HUES64 (cell line): Measurements from ENCODE around the gene EID3.

Experiments
- H3K27ac ChIP-seq: 2 replicates; pipeline ENCODE4 v1.7.0; 2013; ENCODE audit warnings: low read depth, low read length, inconsistent platforms
- H3K27me3 ChIP-seq: 2 replicates; pipeline ENCODE4 v1.6.1; 2013; ENCODE audit warnings: mild to moderate bottlenecking, low read length; ENCODE audit not compliant: insufficient read depth
- H3K36me3 ChIP-seq: 2 replicates; pipeline ENCODE4 v1.6.1; 2013; ENCODE audit warnings: mild to moderate bottlenecking, low read length; ENCODE audit not compliant: insufficient read depth
- H3K4me1 ChIP-seq: 2 replicates; pipeline ENCODE4 v1.6.1; 2013; ENCODE audit warnings: mild to moderate bottlenecking, low read length, moderate library complexity; ENCODE audit not compliant: insufficient read depth
- H3K4me3 ChIP-seq: 2 replicates; pipeline ENCODE4 v1.5.1; 2013; ENCODE audit warnings: mild to moderate bottlenecking, low read length, moderate library complexity
- H3K9ac ChIP-seq: 2 replicates; pipeline ENCODE4 v1.6.1; 2013; ENCODE audit warnings: mild to moderate bottlenecking, low read depth, low read length
- H3K9me3 ChIP-seq: 2 replicates; pipeline ENCODE4 v1.6.1; 2013; ENCODE audit warnings: low read depth, low read length; ENCODE audit not compliant: insufficient read depth
- WGBS: fragments of 150-250, 120-280 bp; methylation state at CpG from one replicate; pipeline ENCODE4 v1.1.7; 2013; ENCODE audit warnings: missing lambda C conversion rate; 5-methylcytosine and 5-hydroxymethylcytosine counted together

EID3 gene

DNA sequence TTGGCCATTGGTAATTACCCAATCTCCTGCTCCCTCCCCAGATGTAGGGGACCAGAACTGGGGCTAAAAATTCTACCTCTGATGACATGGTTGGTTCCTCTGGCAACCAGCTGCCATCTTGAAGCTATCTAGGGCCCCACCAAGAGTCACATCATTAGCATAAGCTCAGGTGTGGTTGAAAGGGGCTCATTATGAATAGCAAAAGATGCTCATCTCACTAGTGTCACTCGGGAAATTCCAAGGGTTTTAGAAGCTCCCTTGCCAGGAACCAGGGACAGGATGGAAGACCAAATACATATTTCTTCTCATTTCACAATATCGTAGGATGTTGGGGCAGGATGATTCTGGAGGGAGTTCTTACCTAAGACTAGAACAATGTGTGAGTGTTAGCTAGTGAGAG, 38.6 kb downstream of the EID3 start:
- Histone ChIP-seq H3K9me3 (no peaks in the 10 kb centered on the region), H3K4me3 (no peak overlapping the region), H3K27me3 (no peaks in the 10 kb centered on the region), H3K27ac (no peak overlapping the region), H3K4me1 (no peaks in the 10 kb centered on the region; the same call in 1 of the 2 replicates), H3K9ac (no peak overlapping the region), H3K36me3 (peaks cover 82% of the 10 kb centered on the region)
- WGBS = 97% methylated on average over 2 of the region's 2 CpGs

DNA sequence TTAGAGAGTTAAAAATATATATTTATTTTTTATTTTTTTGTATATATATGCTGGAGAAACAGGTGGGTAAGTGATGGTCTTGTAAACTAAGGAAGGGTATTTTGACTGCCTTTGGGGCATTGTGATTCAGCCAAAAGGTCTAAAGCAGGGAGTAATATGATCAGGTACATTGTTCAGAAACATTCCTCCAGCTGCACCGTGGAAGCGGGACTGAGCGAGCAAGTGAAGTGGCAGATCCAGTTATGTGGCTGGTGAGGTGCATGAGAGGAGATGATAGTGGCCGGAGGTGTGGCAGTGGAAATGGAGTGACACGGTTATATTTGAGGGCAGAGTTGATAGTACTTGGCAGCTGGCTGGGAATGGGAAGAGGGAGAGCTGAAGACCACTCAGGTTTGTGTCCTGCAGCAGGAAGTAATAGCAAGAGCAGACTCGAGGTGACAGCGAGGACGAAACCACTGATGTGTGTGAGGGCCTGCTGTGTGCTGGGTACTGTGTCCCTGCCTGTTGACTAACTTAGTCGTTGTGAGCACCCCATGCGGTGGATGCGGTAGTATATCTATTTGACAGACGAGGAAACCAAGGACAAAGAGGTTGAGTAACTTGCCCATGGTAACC, 39.2 kb downstream of the EID3 start:
- Histone ChIP-seq H3K9ac (no peak overlapping the region), H3K27ac (no peak overlapping the region), H3K27me3 (no peaks in the 10 kb centered on the region), H3K4me3 (no peak overlapping the region), H3K36me3 (peaks cover 82% of the 10 kb centered on the region), H3K4me1 (no peaks in the 10 kb centered on the region; the same call in 1 of the 2 replicates), H3K9me3 (no peaks in the 10 kb centered on the region)
- WGBS = 96% methylated on average over 12 of the region's 12 CpGs

DNA sequence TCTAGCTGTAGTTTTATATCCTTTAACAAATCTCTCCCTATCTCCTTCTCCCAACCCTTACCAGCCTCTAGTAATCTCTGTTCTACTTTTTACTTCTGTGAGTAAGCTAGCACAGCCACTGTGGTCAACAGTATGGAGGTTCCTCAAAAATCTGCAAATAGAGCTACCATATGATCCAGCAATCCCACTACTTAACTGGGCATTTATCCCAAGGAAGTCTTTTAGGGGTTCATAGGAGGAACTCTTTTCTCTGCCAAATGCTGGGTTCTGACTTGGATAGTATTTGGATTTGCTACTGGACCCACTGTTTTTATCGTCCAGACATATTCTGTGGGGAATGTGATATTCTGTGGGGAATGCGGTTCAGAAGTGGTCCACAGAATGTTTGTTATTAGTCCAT, 41.1 kb downstream of the EID3 start:
- H3K27me3 ChIP-seq = no peaks in the 10 kb centered on the region
- H3K36me3 ChIP-seq = peaks cover 87% of the 10 kb centered on the region
- H3K27ac ChIP-seq = no peak overlapping the region
- H3K4me3 ChIP-seq = no peak overlapping the region
- no peak overlapping the region for H3K9ac ChIP-seq
- H3K9me3 ChIP-seq = no peaks in the 10 kb centered on the region
- WGBS = 96% methylated on average over 2 of the region's 2 CpGs
- no peaks in the 10 kb centered on the region; the same call in 1 of the 2 replicates for H3K4me1 ChIP-seq

DNA sequence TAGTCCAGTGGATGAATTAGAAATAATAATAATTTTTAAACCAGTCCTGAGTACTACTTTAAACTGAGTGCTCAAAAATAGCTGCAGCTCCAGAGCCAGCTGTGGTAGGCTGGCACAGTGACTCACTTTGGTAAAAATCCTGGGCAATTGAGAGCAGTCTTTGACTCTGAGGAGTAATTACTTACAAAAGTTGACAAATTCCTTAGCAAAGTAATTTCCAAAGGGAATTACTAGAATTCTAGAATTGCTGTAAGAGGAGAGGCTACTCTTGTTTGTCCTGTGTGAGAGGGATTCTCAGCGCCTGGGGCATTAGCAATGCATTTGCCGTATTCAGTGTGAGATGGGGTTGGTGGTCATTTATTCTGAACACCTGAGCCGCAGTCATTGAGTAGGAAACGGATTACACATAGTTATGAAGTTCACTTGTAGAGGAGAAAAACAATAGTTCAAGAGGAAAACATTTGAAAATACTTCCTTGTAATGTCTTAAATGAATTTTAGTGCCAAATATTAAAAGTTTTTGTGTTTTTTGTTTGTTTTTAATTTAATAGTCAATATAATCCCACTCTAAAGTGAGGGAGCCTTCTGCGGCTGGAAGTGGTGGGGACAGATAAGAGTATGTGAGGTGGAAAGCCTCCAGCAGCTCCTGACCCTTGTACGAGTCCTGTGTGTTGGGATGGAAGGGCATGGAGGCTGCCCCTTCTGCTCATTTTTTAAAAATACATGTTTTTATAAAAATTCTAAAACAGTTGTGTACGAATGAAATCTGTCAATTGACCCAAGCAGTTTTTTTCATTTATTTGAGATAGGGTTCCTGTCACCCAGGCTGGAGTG, 41.9 kb downstream of the EID3 start:
- Histone ChIP-seq H3K27me3 (no peaks in the 10 kb centered on the region), H3K27ac (no peak overlapping the region), H3K4me3 (no peak overlapping the region), H3K9me3 (no peaks in the 10 kb centered on the region), H3K4me1 (peaks cover 5% of the 10 kb centered on the region), H3K9ac (no peak overlapping the region), H3K36me3 (peaks cover 87% of the 10 kb centered on the region)
- WGBS = 92% methylated on average over 7 of the region's 7 CpGs

DNA sequence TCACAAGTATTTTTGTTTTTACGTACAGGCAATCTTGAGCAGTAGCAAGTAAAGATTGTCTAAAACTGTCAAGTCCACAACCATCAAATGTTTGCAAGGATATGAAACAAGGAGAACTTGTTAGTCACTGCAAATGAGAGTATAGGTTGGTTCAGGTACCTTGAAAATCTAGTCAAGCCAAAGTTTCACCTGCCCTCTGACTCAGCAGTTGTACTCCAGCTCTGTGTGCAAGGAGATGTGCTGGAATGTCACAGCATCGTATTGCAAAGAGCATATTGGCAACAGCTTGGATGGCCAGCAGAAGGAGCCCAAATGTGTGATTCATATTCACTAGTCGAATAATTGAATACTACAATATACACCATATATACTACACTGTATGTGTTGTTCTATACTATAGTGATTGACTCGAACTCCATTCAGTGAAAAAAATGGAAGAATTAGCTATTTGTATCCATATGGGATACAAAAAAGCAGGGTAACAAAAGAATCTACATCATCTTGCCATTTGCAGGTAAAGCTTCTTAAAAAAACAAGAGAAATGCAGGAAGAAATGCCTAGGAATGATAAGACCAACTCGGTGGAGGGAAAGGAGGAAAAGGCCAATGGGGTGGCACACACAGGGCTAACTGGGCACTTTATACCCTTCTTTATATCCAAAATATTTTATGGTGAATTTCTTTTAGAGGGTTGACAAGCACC, 44.0 kb downstream of the EID3 start:
- no peak overlapping the region for H3K4me3 ChIP-seq
- H3K27ac ChIP-seq = no peak overlapping the region
- no peak overlapping the region for H3K9ac ChIP-seq
- peaks cover 19% of the 10 kb centered on the region for H3K4me1 ChIP-seq
- peaks cover 76% of the 10 kb centered on the region for H3K36me3 ChIP-seq
- WGBS = 98% methylated on average over 3 of the region's 5 CpGs
- H3K9me3 ChIP-seq = no peaks in the 10 kb centered on the region
- H3K27me3 ChIP-seq = no peaks in the 10 kb centered on the region

DNA sequence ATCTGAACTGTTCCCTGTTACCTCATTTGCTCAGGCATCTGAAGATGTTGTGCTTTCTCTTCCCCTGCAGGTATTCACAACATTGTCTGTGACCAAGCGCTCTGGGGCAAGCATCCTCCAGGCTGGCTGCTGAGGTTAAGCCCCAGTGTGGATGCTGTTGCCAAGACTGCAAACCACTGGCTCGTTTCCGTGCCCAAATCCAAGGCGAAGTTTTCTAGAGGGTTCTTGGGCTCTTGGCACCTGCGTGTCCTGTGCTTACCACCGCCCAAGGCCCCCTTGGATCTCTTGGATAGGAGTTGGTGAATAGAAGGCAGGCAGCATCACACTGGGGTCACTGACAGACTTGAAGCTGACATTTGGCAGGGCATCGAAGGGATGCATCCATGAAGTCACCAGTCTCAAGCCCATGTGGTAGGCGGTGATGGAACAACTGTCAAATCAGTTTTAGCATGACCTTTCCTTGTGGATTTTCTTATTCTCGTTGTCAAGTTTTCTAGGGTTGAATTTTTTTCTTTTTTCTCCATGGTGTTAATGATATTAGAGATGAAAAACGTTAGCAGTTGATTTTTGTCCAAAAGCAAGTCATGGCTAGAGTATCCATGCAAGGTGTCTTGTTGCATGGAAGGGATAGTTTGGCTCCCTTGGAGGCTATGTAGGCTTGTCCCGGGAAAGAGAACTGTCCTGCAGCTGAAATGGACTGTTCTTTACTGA, 44.9 kb downstream of the EID3 start:
- Histone ChIP-seq H3K4me3 (no peak overlapping the region), H3K9ac (no peak overlapping the region), H3K4me1 (peaks cover 19% of the 10 kb centered on the region), H3K9me3 (no peaks in the 10 kb centered on the region), H3K27ac (no peak overlapping the region), H3K36me3 (peaks cover 77% of the 10 kb centered on the region), H3K27me3 (no peaks in the 10 kb centered on the region)
- 93% methylated on average over 11 of the region's 11 CpGs for WGBS

DNA sequence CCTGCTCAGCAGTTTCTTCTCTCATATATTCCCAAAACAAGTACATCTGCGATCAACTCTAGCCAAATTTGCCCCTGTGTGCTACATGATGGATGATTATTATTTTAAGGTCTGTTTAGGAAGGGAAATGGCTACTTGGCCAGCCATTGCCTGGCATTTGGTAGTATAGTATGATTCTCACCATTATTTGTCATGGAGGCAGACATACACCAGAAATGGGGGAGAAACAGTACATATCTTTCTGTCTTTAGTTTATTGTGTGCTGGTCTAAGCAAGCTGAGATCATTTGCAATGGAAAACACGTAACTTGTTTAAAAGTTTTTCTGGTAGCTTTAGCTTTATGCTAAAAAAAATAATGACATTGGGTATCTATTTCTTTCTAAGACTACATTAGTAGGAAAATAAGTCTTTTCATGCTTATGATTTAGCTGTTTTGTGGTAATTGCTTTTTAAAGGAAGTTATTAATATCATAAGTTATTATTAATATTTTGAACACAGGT, 45.5 kb downstream of the EID3 start:
- 95% methylated on average over 2 of the region's 2 CpGs for WGBS
- Histone ChIP-seq H3K27ac (no peak overlapping the region), H3K27me3 (no peaks in the 10 kb centered on the region), H3K4me3 (no peak overlapping the region), H3K36me3 (peaks cover 76% of the 10 kb centered on the region), H3K9me3 (no peaks in the 10 kb centered on the region), H3K9ac (no peak overlapping the region), H3K4me1 (peaks cover 19% of the 10 kb centered on the region)

DNA sequence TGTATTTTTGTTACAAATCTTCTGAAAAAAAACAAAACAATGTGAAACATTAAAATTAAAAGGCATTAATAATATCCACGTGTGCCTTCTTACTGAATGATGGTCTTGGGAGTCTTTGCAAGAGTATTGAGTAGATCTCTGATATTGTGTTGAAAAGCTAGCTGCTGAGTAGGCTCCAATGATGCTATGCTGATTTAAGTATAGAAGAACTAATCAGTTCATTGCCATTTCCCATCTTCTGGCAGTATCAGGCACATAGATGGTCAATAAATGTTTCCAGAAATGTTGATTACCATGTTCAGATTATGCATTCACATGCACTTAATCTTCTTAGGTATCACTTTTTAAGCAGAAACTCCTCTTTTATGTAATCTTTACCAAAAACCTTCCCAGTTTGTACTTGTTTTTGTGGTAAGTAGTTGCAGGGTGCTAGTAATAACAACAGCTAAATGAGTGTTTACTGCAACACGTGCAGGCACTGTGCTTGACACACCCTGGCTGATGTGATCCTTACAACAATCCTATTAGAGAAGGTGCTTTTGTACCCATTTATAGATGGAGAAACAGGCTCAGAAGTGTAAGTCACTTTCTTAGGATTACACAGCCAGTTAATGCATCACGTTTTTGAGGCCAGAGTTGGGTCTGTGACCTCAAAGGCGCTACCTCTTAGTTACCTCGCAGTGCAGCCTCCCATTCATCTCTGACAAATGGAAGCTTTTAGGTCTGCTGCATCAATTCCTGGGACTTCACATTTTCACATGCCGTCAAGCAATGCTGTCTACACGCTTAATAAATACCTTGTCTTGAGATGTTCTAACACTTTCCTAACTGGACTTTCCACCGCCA, 46.9 kb downstream of the EID3 start:
- peaks cover 74% of the 10 kb centered on the region for H3K36me3 ChIP-seq
- 89% methylated on average over 8 of the region's 8 CpGs for WGBS

DNA sequence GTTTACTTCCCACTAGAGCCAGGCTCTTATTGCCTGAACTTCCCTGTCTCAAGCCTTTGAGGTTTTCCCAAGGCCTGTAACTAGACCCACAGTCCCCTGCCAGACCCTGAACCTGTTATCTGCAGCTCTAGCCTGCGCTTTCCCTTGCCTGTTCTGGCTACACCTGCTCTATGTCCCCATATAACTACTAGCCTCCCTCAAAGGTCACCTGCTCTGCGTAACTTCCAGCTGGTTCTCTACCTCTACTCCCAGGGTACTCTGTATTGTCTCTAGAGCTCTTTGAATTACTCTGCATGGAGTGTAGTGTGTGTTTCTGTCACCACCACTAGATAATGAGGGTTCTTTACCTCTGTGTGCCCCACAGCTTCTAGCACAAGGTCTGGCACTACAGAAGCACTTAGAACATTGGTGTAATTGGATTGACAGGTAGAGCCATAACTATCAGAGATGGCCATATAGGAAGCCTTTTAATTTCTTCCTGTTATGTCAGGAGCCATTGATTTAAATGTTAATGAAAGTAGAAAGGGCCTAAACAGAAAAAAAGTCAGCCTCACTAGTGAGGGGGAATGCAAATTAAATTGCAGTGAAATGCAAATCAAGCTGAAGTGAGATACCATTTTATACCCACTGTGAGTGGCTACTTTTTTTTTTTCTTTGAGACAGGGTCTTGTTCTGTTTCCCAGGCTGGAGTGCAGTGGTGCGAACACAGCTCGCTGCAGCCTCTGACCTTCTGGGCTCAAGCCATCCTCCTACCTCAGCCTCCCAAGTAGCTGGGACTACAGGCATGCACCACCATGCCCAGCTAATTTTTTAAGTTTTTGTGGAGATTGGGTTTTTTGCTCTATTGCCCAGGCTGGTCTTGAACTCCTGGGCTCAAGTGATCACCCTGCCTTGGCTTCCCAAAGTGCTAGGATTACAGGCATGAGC, 47.8 kb downstream of the EID3 start:
- Histone ChIP-seq H3K27ac (peak overlapping the region; percentile 67; the same call in 1 of the 2 replicates), H3K9me3 (no peaks in the 10 kb centered on the region), H3K36me3 (peaks cover 69% of the 10 kb centered on the region), H3K4me3 (no peak overlapping the region), H3K9ac (no peak overlapping the region), H3K4me1 (peaks cover 19% of the 10 kb centered on the region), H3K27me3 (no peaks in the 10 kb centered on the region)
- 84% methylated on average over 4 of the region's 4 CpGs for WGBS

More for the DNA sequence above, 46.9 kb downstream of the EID3 start:
- H3K27me3 ChIP-seq = no peaks in the 10 kb centered on the region
- H3K4me1 ChIP-seq = peaks cover 19% of the 10 kb centered on the region
- H3K4me3 ChIP-seq = no peak overlapping the region
- H3K9ac ChIP-seq = no peak overlapping the region
- peak overlapping the region; percentile 67; the same call in 1 of the 2 replicates for H3K27ac ChIP-seq
- H3K9me3 ChIP-seq = no peaks in the 10 kb centered on the region
